Activated T-helper 17 cell treated with anti-CD3 and anti-CD28 coated beads, Interleukin-2, amount 50 U/mL, for 72 hours (primary cell): ENCODE measurements around the gene PSMC4. TPM values are rescaled to one million over a fixed set of nuclear protein-coding genes. Genes with fewer than 3 reads are reported as not detected.

Experiments
- total RNA-seq, 2 donors: library from RNA; stranded (reverse); gene quantifications; one replicate each; pipeline ENCODE4 v1.2.3, GENCODE V29; 2022

PSMC4 gene
- total RNA-seq, 2 donors from 2014 or later = 66.4 to 121 TPM

Other genes with a start within 250 kb of the PSMC4 start
- gene CLC, start 233.1 kb upstream of the PSMC4 start, total RNA-seq = not detected
- not detected for gene LEUTX, start 192.3 kb upstream of the PSMC4 start, total RNA-seq
- 10 to 100 TPM in 1 of 2 donors, 1 to 10 TPM in 1; 8.8 to 17.6 TPM for gene DYRK1B, start 137.0 kb upstream of the PSMC4 start, total RNA-seq
- 100 to 1,000 TPM; 513 to 639 TPM for gene FBL, start 124.8 kb upstream of the PSMC4 start, total RNA-seq
- gene FCGBP, start 36.5 kb upstream of the PSMC4 start, total RNA-seq = 10 to 100 TPM in 1 of 2 donors, 1 to 10 TPM in 1; 2.1 to 11.3 TPM
- 10 to 100 TPM in 1 of 2 donors, 1 to 10 TPM in 1; 5.8 to 10.2 TPM for gene ZNF546, start 25.9 kb downstream of the PSMC4 start, total RNA-seq
- gene ZNF780B, start 85.1 kb downstream of the PSMC4 start, total RNA-seq = 10 to 100 TPM; 12.1 to 20.9 TPM
- 10 to 100 TPM; 12.6 to 25.3 TPM for gene ZNF780A, start 119.8 kb downstream of the PSMC4 start, total RNA-seq
- 10 to 100 TPM; 11.1 to 12.9 TPM for gene MAP3K10, start 220.3 kb downstream of the PSMC4 start, total RNA-seq
- 1 to 10 TPM in 1 of 2 donors, not detected in 1; 1.1 TPM for gene TTC9B, start 247.2 kb downstream of the PSMC4 start, total RNA-seq